Mammary epithelial cell (primary cell): ENCODE measurements around the gene WDR93.

Source experiments
- CTCF ChIP-seq, 2 donors: IDR thresholded peaks in 1 of 2; conservative IDR thresholded peaks in 1 of 2; 2 replicates each; pipeline ENCODE4 v1.5.1; 2011 to 2012; ENCODE audit warnings: inconsistent platforms in 2 of 2, low read length in 2 of 2, mild to moderate bottlenecking in 2 of 2, control low read depth in 1 of 2, low read depth in 1 of 2; ENCODE audit not compliant: insufficient read depth in 1 of 2; ENCODE audit errors: extremely low read depth in 1 of 2
- EZH2 ChIP-seq: IDR thresholded peaks from 2 replicates; pipeline ENCODE4 v1.6.1; 2012; ENCODE audit warnings: low read length, inconsistent platforms, borderline replicate concordance

GRCh38 chr15:89745131-89745530, 54.5 kb downstream of the WDR93 start:
- no peak for TF ChIP-seq CTCF (conservative IDR thresholded peaks at IDR 0.05 in 1 of 2, IDR thresholded peaks at IDR 0.05 in 1 of 2; ENCODE audit: extremely low read depth in 1 of 2, insufficient read depth in 1 of 2, low read depth in 1 of 2, low read length in 2 of 2)
- no peak for TF ChIP-seq EZH2
